22Rv1 (cell line): ENCODE measurements around the gene SEH1L.
A peak's percentile ranks its signal among the peaks of the same experiment; 100 is the strongest.

Experiments
- H3K27ac ChIP-seq: fragments of 450-650 bp; 2 replicates; pipeline ENCODE4 v1.5.1; 2017
- CTCF ChIP-seq: fragments of 450-650 bp; IDR thresholded peaks from 2 replicates; pipeline ENCODE4 v1.5.1; 2017; ENCODE audit warnings: mild to moderate bottlenecking
- ZFX ChIP-seq: fragments of 450-650 bp; IDR thresholded peaks from 2 replicates; pipeline ENCODE4 v1.6.1; 2017; ENCODE audit warnings: antibody characterized with exemption, borderline replicate concordance

Gene SEH1L

GRCh38 chr18:12998332-12999060 lies 50.7 kb downstream of the SEH1L start:
- TF ChIP-seq CTCF (no peak), ZFX (no peak)
- H3K27ac ChIP-seq = peak overlapping the region; percentile 35; the same call in 1 of the 2 replicates

GRCh38 chr18:13003466-13003896 lies 55.7 kb downstream of the SEH1L start:
- TF ChIP-seq ZFX (no peak), CTCF (peak; percentile 63)
- H3K27ac ChIP-seq = no peak overlapping the region

GRCh38 chr18:13004396-13004795 lies 56.6 kb downstream of the SEH1L start:
- no peak overlapping the region for H3K27ac ChIP-seq
- TF ChIP-seq CTCF (no peak), ZFX (no peak)

GRCh38 chr18:13005289-13005688 lies 57.5 kb downstream of the SEH1L start:
- TF ChIP-seq CTCF (no peak), ZFX (no peak)
- no peak overlapping the region for H3K27ac ChIP-seq

- H3K27ac ChIP-seq = no peak overlapping the region
- TF ChIP-seq ZFX (no peak), CTCF (no peak)
These were observed 58.9 kb downstream of the SEH1L start for GRCh38 chr18:13006531-13007247.

- no peak overlapping the region for H3K27ac ChIP-seq
- TF ChIP-seq ZFX = no peak
- no peak for TF ChIP-seq CTCF
These were observed 59.4 kb downstream of the SEH1L start for GRCh38 chr18:13007248-13007560.

- TF ChIP-seq CTCF (no peak), ZFX (no peak)
These were observed 63.9 kb downstream of the SEH1L start for GRCh38 chr18:13011719-13012118.

More at GRCh38 chr18:13011719-13012118, 63.9 kb downstream of the SEH1L start:
- H3K27ac ChIP-seq = no peak overlapping the region
